Measurements from ENCODE around the gene DCLK2. TPM values are rescaled to one million over a fixed set of nuclear protein-coding genes. Genes with fewer than 3 reads are reported as not detected.

The DCLK2 gene
- total and polyA plus RNA-seq, 2 of the 4 experiments (the other 2 are of a cell fraction), result 11.3 to 15.5 TPM

DNA sequence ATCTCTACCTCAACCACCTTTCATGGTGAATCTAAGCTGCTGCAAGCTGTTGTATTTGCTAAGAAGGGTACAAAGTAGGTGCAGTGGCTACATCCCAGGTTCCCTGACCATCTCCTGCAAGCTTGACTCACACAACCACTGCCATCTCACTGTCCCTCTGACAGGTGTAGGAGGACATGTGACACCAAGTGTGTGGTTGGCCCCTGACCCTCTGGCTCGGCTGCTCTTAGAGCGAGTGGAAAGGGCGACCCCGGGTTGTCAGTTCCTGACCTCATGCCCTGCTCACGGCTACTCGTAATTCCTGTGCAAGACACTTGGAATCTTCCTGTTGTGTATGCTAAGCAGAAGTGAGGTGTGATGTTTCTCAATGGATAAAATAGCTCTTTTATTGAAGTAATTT is 184.4 kb downstream of the DCLK2 start:
- in situ Hi-C loops (cut with MboI; ENCODE audit: low sequenced_read_pairs), result no loop called here
- Histone ChIP-seq H4K8ac (ENCODE audit: low read depth in 2 of 2, low read length in 2 of 2) (no peak overlapping the region), H3K23ac (ENCODE audit: low read depth, low read length) (no peak overlapping the region), H3K4me3 (ENCODE audit: insufficient read depth, low read depth, low read length) (no peak overlapping the region), H2AK5ac (ENCODE audit: low read depth, low read length) (no peak overlapping the region), H3K18ac (ENCODE audit: low read depth, low read length) (no peak overlapping the region), H3K4me1 (ENCODE audit: control insufficient read depth, insufficient read depth, low read length) (peaks cover 3% of the 10 kb centered on the region; the same call in 1 of the 2 replicates), H4K91ac (ENCODE audit: insufficient read depth, low read depth, low read length) (no peak overlapping the region), H2AK9ac (replicated peaks; ENCODE audit: low read depth, low read length, poor library complexity) (no peak overlapping the region), H2AFZ (replicated peaks; ENCODE audit: low read length, poor library complexity) (no peak overlapping the region), H3K56ac (ENCODE audit: extremely low read depth, insufficient read depth, low read length) (no peak overlapping the region), H3K27ac (ENCODE audit: insufficient read depth, low read length) (no peak overlapping the region), H3K4ac (ENCODE audit: low read depth, low read length) (no peak overlapping the region), H2BK20ac (ENCODE audit: low read depth, low read length) (no peak overlapping the region), H2BK15ac (ENCODE audit: low read depth, low read length) (no peak overlapping the region), H2BK120ac (ENCODE audit: low read depth, low read length) (no peak overlapping the region), H3K9me1 (ENCODE audit: insufficient read depth, low read length) (no peaks in the 10 kb centered on the region), H3K27me3 (ENCODE audit: control insufficient read depth, insufficient read depth, low read length) (no peaks in the 10 kb centered on the region), H4K5ac (ENCODE audit: low read depth, low read length) (no peak overlapping the region), H3K9me3 (ENCODE audit: control insufficient read depth, insufficient read depth, low read length) (no peaks in the 10 kb centered on the region), H3K36me3 (ENCODE audit: control insufficient read depth, insufficient read depth, low read length) (peaks cover 12% of the 10 kb centered on the region), H3K79me1 (ENCODE audit: low read depth in 1 of 2, low read length in 2 of 2) (0 out of 4 replicates have a peak, but pooled peaks cover 0 to 5% of the 10 kb centered on the region in 2 experiments), H2BK5ac (ENCODE audit: low read depth, low read length, poor library complexity, severe bottlenecking) (no peak overlapping the region), H3K14ac (replicated peaks; ENCODE audit: low read depth, low read length) (no peak overlapping the region), H3K4me2 (ENCODE audit: low read depth, low read length) (no peak overlapping the region), H4K20me1 (ENCODE audit: insufficient read depth, low read length) (no peaks in the 10 kb centered on the region), H3K9ac (ENCODE audit: low read depth, low read length) (no peak overlapping the region)
- ATAC-seq (ENCODE audit: low read depth) (no peak), DNase-seq (no peak)
- TF ChIP-seq, protein P1, sequence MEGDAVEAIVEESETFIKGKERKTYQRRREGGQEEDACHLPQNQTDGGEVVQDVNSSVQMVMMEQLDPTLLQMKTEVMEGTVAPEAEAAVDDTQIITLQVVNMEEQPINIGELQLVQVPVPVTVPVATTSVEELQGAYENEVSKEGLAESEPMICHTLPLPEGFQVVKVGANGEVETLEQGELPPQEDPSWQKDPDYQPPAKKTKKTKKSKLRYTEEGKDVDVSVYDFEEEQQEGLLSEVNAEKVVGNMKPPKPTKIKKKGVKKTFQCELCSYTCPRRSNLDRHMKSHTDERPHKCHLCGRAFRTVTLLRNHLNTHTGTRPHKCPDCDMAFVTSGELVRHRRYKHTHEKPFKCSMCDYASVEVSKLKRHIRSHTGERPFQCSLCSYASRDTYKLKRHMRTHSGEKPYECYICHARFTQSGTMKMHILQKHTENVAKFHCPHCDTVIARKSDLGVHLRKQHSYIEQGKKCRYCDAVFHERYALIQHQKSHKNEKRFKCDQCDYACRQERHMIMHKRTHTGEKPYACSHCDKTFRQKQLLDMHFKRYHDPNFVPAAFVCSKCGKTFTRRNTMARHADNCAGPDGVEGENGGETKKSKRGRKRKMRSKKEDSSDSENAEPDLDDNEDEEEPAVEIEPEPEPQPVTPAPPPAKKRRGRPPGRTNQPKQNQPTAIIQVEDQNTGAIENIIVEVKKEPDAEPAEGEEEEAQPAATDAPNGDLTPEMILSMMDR (conservative IDR thresholded peaks at IDR 0.05; ENCODE audit: low read depth, low read length), result no peak
- TF ChIP-seq FOS (IDR thresholded peaks at IDR 0.05; ENCODE audit: low read depth, low read length), result no peak
- intact Hi-C loops (cut with micrococcal nuclease), result no loop called here
- no TSS peak for BruUV-seq (replicated peaks)
- ChIA-PET CTCF (interaction anchor here (0.8 kb wide), 1 partner anchor 13 kb away, joined by 4 read pairs; no protein-coding TSS in a partner anchor), POLR2A (ENCODE audit: unreplicated experiment) (no interaction called here)
- WGBS, 2 experiments (ENCODE audit: extremely low coverage in 2 of 2, insufficient read length in 1 of 2), result no CpG with 5 or more reads among the region's 6 CpGs
- dilution Hi-C loops (cut with HindIII; ENCODE audit: low sequenced_read_pairs, unreplicated experiment), result no loop called here

Measured in IMR-90 (cell line).